CD4-positive, alpha-beta memory T cell (primary cell): Measurements from ENCODE around the gene TET1. TPM values are rescaled to one million over a fixed set of nuclear protein-coding genes. Genes with fewer than 3 reads are reported as not detected.

ENCODE experiments used
- CTCF ChIA-PET: fragments of 350-600 bp; sonication (Branson Sonifier 250); formaldehyde crosslinking; loops from one replicate; lab custom pipeline; 2021; ENCODE audit warnings: inconsistent platforms; ENCODE audit not compliant: partially characterized antibody; lab: Charles Lee
- POLR2A ChIA-PET: fragments of 350-600 bp; sonication (Branson Sonifier 250); formaldehyde crosslinking; loops from one replicate; lab custom pipeline; 2021; ENCODE audit not compliant: partially characterized antibody; lab: Charles Lee
- DNase-seq, 5 donors: peaks; one replicate each; pipeline versions ENCODE4 v3.0.0 to v3.0.0-alpha.2; 2020 to 2022; ENCODE audit warnings: mixed read lengths in 1 of 5
- H3K27ac ChIP-seq: one replicate; pipeline ENCODE4 v1.7.0; 2013; ENCODE audit warnings: low read depth, low read length
- H3K27me3 ChIP-seq: 2 replicates; pipeline ENCODE4 v1.7.0; 2013; ENCODE audit warnings: mild to moderate bottlenecking, low read length, moderate library complexity; ENCODE audit not compliant: insufficient read depth
- H3K36me3 ChIP-seq: 2 replicates; pipeline ENCODE4 v1.7.0; 2013; ENCODE audit warnings: mild to moderate bottlenecking, low read length, moderate library complexity; ENCODE audit not compliant: insufficient read depth
- H3K4me1 ChIP-seq: 2 replicates; pipeline ENCODE4 v1.7.0; 2013; ENCODE audit warnings: mild to moderate bottlenecking, low read length, moderate library complexity; ENCODE audit not compliant: insufficient read depth
- H3K4me3 ChIP-seq, 2 donors: one replicate each; pipeline ENCODE4 v1.7.0; 2013; ENCODE audit warnings: low read length in 2 of 2, mild to moderate bottlenecking in 1 of 2
- H3K9me3 ChIP-seq, 2 donors: one replicate each; pipeline ENCODE4 v1.7.0; 2013; ENCODE audit warnings: low read length in 2 of 2, control low read depth in 1 of 2; ENCODE audit not compliant: control insufficient read depth in 1 of 2
- H3K27ac Mint-ChIP-seq, 7 donors: one replicate each; pipeline ENCODE4 v1.8.0; 2020 to 2021; ENCODE audit warnings: mixed read lengths in 7 of 7, mild to moderate bottlenecking in 6 of 7, inconsistent platforms in 3 of 7, moderate library complexity in 3 of 7
- H3K27me3 Mint-ChIP-seq, 2 donors: one replicate each; pipeline ENCODE4 v1.8.0; 2020 to 2021; ENCODE audit warnings: mixed read lengths in 2 of 2
- H3K36me3 Mint-ChIP-seq, 2 donors: one replicate each; pipeline ENCODE4 v1.8.0; 2020 to 2021; ENCODE audit warnings: mixed read lengths in 2 of 2, inconsistent platforms in 1 of 2, mild to moderate bottlenecking in 1 of 2
- H3K4me1 Mint-ChIP-seq, 4 donors: one replicate each; pipeline ENCODE4 v1.8.0; 2020 to 2021; ENCODE audit warnings: mixed read lengths in 4 of 4, mild to moderate bottlenecking in 1 of 4
- H3K4me3 Mint-ChIP-seq, 8 donors: one replicate each; pipeline ENCODE4 v1.8.0; 2020 to 2021; ENCODE audit warnings: mixed read lengths in 8 of 8, mild to moderate bottlenecking in 7 of 8, moderate library complexity in 6 of 8, inconsistent platforms in 3 of 8
- H3K9me3 Mint-ChIP-seq, 8 donors: one replicate each; pipeline ENCODE4 v1.8.0; 2020 to 2021; ENCODE audit warnings: mixed read lengths in 8 of 8, mild to moderate bottlenecking in 5 of 8, inconsistent platforms in 3 of 8, moderate library complexity in 1 of 8
- intact Hi-C: fragments of 100-400 bp; cut with micrococcal nuclease; formaldehyde crosslinking; loops from one replicate; pipeline ENCODE4 v1.15.1; 2023
- polyA plus RNA-seq, 2 donors: library from polyadenylated mRNA; unstranded; fragments of 300-500 nt; fragmentation: Illumina TruSeq; gene quantifications; one replicate each; pipeline ENCODE4 v1.2.3, GENCODE V29; 2021
- total RNA-seq, 2 experiments: library from RNA; stranded (reverse); gene quantifications; one replicate each; pipeline ENCODE4 v1.2.3, GENCODE V29; 2021

The TET1 gene
- total and polyA plus RNA-seq, 4 experiments from 2014 or later, result 0.71 to 1.5 (median 1.2) TPM

GRCh38 chr10:68559251-68559650 lies 886 bp upstream of the TET1 start:
- POLR2A ChIA-PET, result no interaction called here
- H3K27me3 Mint-ChIP-seq, result peaks cover 38 to 41% of the 10 kb centered on the region in 2 donors
- H3K4me1 ChIP-seq, result peaks cover 30% of the 10 kb centered on the region
- H3K27ac Mint-ChIP-seq, result no peak overlapping the region
- peaks cover 19% of the 10 kb centered on the region for H3K27me3 ChIP-seq
- H3K36me3 Mint-ChIP-seq, result no peaks in the 10 kb centered on the region
- no peak overlapping the region for H3K27ac ChIP-seq
- no peaks in the 10 kb centered on the region for H3K9me3 ChIP-seq
- H3K4me3 Mint-ChIP-seq, result peak overlapping the region in 6 of 8 donors; percentile 6 to 88 (median 68)
- no peaks in the 10 kb centered on the region for H3K36me3 ChIP-seq
- no peaks in the 10 kb centered on the region for H3K9me3 Mint-ChIP-seq
- DNase-seq, result no peak
- H3K4me3 ChIP-seq, result no peak overlapping the region
- intact Hi-C loops, result loop anchor here (10.0 kb wide), 1 partner anchor 166 kb away; the partner anchor contains the start of gene CCAR1
- peaks cover 15 to 34% (median 24%) of the 10 kb centered on the region in 4 donors for H3K4me1 Mint-ChIP-seq
- CTCF ChIA-PET, result interaction anchor here (1.6 kb wide), 1 partner anchor 8 kb away, joined by 9 read pairs; no protein-coding TSS in a partner anchor

GRCh38 chr10:68559841-68560185 lies 324 bp upstream of the TET1 start:
- H3K4me3 Mint-ChIP-seq, result peak overlapping the region; percentile 66 to 88 (median 70)
- Histone ChIP-seq H3K4me1 (peaks cover 30% of the 10 kb centered on the region), H3K4me3 (peak overlapping the region in 1 of 2 donors; percentile 52), H3K36me3 (no peaks in the 10 kb centered on the region), H3K9me3 (no peaks in the 10 kb centered on the region), H3K27me3 (peaks cover 19% of the 10 kb centered on the region), H3K27ac (no peak overlapping the region)
- ChIA-PET CTCF (interaction anchor here (1.6 kb wide), 1 partner anchor 9 kb away, joined by 9 read pairs; no protein-coding TSS in a partner anchor), POLR2A (interaction anchor here (2.1 kb wide), 1 partner anchor 41 kb away, joined by 9 read pairs; no protein-coding TSS in a partner anchor)
- H3K36me3 Mint-ChIP-seq, result no peaks in the 10 kb centered on the region
- peaks cover 15 to 34% (median 24%) of the 10 kb centered on the region in 4 donors for H3K4me1 Mint-ChIP-seq
- no peaks in the 10 kb centered on the region for H3K9me3 Mint-ChIP-seq
- intact Hi-C loops, result loop anchor here (1.0 to 10.0 kb wide), 2 partner anchors 40 to 165 kb away; partner anchors contain the start of gene CCAR1
- H3K27me3 Mint-ChIP-seq, result peaks cover 41 to 47% of the 10 kb centered on the region in 2 donors
- no peak overlapping the region for H3K27ac Mint-ChIP-seq
- DNase-seq, result peak in 2 of 5 donors; percentile 7 to 17

- H3K36me3 ChIP-seq, result no peaks in the 10 kb centered on the region
- no peak overlapping the region for H3K27ac ChIP-seq
- intact Hi-C loops, result loop anchor here (1.0 kb wide), 1 partner anchor 39 kb away; no protein-coding TSS in a partner anchor
- peaks cover 19% of the 10 kb centered on the region for H3K27me3 ChIP-seq
- DNase-seq, result peak in 1 of 5 donors; percentile 1
- H3K9me3 ChIP-seq, result no peaks in the 10 kb centered on the region
- Mint-ChIP-seq H3K27ac (no peak overlapping the region), H3K36me3 (no peaks in the 10 kb centered on the region), H3K4me1 (peaks cover 15 to 34% (median 24%) of the 10 kb centered on the region in 4 donors), H3K27me3 (peaks cover 42 to 47% of the 10 kb centered on the region in 2 donors), H3K9me3 (no peaks in the 10 kb centered on the region), H3K4me3 (peak overlapping the region; percentile 58 to 90 (median 76))
- peak overlapping the region in 1 of 2 donors; percentile 52 for H3K4me3 ChIP-seq
- H3K4me1 ChIP-seq, result peaks cover 30% of the 10 kb centered on the region
- POLR2A ChIA-PET, result interaction anchor here (2.1 kb wide), 1 partner anchor 40 kb away, joined by 9 read pairs; no protein-coding TSS in a partner anchor
- CTCF ChIA-PET, result interaction anchor here (1.1 to 1.6 kb wide), 2 partner anchors 10 kb away, joined by 3 to 9 read pairs; no protein-coding TSS in a partner anchor
These were observed 1.1 kb downstream of the TET1 start for GRCh38 chr10:68560943-68561864.

GRCh38 chr10:68561865-68562649 lies 1.9 kb downstream of the TET1 start:
- Histone ChIP-seq H3K27ac (no peak overlapping the region), H3K4me1 (peaks cover 30% of the 10 kb centered on the region), H3K27me3 (peaks cover 19% of the 10 kb centered on the region), H3K36me3 (no peaks in the 10 kb centered on the region), H3K4me3 (no peak overlapping the region), H3K9me3 (no peaks in the 10 kb centered on the region)
- intact Hi-C loops, result no loop called here
- Mint-ChIP-seq H3K27me3 (peaks cover 43 to 50% of the 10 kb centered on the region in 2 donors), H3K36me3 (no peaks in the 10 kb centered on the region), H3K4me1 (peaks cover 15 to 34% (median 24%) of the 10 kb centered on the region in 4 donors), H3K27ac (no peak overlapping the region), H3K4me3 (peak overlapping the region; percentile 26 to 68 (median 58)), H3K9me3 (no peaks in the 10 kb centered on the region)
- no peak for DNase-seq
- CTCF ChIA-PET, result interaction anchor here (1.1 kb wide), 1 partner anchor 11 kb away, joined by 3 read pairs; no protein-coding TSS in a partner anchor
- POLR2A ChIA-PET, result interaction anchor here (0.6 kb wide), 1 partner anchor 593 kb away, joined by 3 read pairs; no protein-coding TSS in a partner anchor

- ChIA-PET POLR2A (no interaction called here), CTCF (no interaction called here)
- Mint-ChIP-seq H3K9me3 (no peaks in the 10 kb centered on the region), H3K4me3 (peak overlapping the region; percentile 6 to 75 (median 50)), H3K36me3 (no peaks in the 10 kb centered on the region), H3K4me1 (peaks cover 15 to 34% (median 24%) of the 10 kb centered on the region in 4 donors), H3K27me3 (peaks cover 43 to 50% of the 10 kb centered on the region in 2 donors), H3K27ac (no peak overlapping the region)
- no peaks in the 10 kb centered on the region for H3K36me3 ChIP-seq
- H3K4me1 ChIP-seq, result peaks cover 30% of the 10 kb centered on the region
- H3K4me3 ChIP-seq, result no peak overlapping the region
- H3K27ac ChIP-seq, result no peak overlapping the region
- intact Hi-C loops, result no loop called here
- no peak for DNase-seq
- H3K27me3 ChIP-seq, result peaks cover 19% of the 10 kb centered on the region
- no peaks in the 10 kb centered on the region for H3K9me3 ChIP-seq
These were observed 2.8 kb downstream of the TET1 start for GRCh38 chr10:68562661-68563570.

- Histone ChIP-seq H3K27ac (no peak overlapping the region), H3K4me3 (no peak overlapping the region), H3K9me3 (no peaks in the 10 kb centered on the region), H3K36me3 (no peaks in the 10 kb centered on the region), H3K27me3 (peaks cover 13% of the 10 kb centered on the region), H3K4me1 (peaks cover 27% of the 10 kb centered on the region)
- Mint-ChIP-seq H3K4me3 (no peak overlapping the region), H3K4me1 (peaks cover 14 to 28% (median 19%) of the 10 kb centered on the region in 4 donors), H3K9me3 (no peaks in the 10 kb centered on the region), H3K36me3 (no peaks in the 10 kb centered on the region), H3K27me3 (peaks cover 32 to 38% of the 10 kb centered on the region in 2 donors), H3K27ac (no peak overlapping the region)
- no peak for DNase-seq
- CTCF ChIA-PET, result no interaction called here
- POLR2A ChIA-PET, result no interaction called here
- intact Hi-C loops, result no loop called here
These were observed 4.6 kb downstream of the TET1 start for GRCh38 chr10:68564712-68565111.
